ENCODE data around the gene ROR2. TPM values are rescaled to one million over a fixed set of nuclear protein-coding genes. Genes with fewer than 3 reads are reported as not detected.

Gene ROR2
- total and polyA plus RNA-seq, 2 of the 13 experiments (the other 11 are each of a cell fraction or from before 2014, with no cell fraction given), result not detected

- H3K27me3 ChIP-seq (ENCODE audit: control insufficient read depth in 1 of 2, insufficient read depth in 2 of 2, low read length in 2 of 2), result peaks cover 0 to 18% of the 10 kb centered on the region in 2 experiments; a peak in 2 of 5 replicates
- H3K9ac ChIP-seq (ENCODE audit: insufficient read depth, low read depth, low read length), result no peak overlapping the region
- FAIRE-seq (no peak), DNase-seq (ENCODE audit: low spot score) (no peak), ATAC-seq (no peak)
- POLR2A ChIA-PET, result no interaction called here
- in situ Hi-C loops (cut with HindIII; ENCODE audit: extremely low pct_ligation_motif_present, low pct_unique_long_range_greater_than_20kb) (no loop called here), intact Hi-C loops (cut with micrococcal nuclease; ENCODE audit: unreplicated experiment) (no loop called here)
- CTCF ChIA-PET (ENCODE audit: low intra/inter-chr PET ratio, low total read pairs), result no interaction called here
- H3K79me2 ChIP-seq (ENCODE audit: insufficient read depth, low read length), result no peaks in the 10 kb centered on the region
- H3K4me2 ChIP-seq (ENCODE audit: low read depth, low read length), result no peak overlapping the region
- TF ChIP-seq, protein P1, sequence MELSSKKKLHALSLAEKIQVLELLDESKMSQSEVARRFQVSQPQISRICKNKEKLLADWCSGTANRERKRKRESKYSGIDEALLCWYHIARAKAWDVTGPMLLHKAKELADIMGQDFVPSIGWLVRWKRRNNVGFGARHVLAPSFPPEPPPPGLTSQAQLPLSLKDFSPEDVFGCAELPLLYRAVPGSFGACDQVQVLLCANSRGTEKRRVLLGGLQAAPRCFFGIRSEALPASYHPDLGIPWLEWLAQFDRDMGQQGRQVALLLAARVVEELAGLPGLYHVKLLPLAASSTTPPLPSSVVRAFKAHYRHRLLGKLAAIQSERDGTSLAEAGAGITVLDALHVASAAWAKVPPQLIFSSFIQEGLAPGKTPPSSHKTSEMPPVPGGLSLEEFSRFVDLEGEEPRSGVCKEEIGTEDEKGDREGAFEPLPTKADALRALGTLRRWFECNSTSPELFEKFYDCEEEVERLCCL (CRISPR knock-in tag; IDR thresholded peaks at IDR 0.05; ENCODE audit: borderline replicate concordance), result no peak
- TF ChIP-seq ZBED4 (CRISPR knock-in tag; IDR thresholded peaks at IDR 0.05; ENCODE audit: borderline replicate concordance), result no peak
- TF ChIP-seq IKZF1 (IDR thresholded peaks at IDR 0.05), result no peak
- TF ChIP-seq ZNF136 (CRISPR knock-in tag; IDR thresholded peaks at IDR 0.05; ENCODE audit: low read depth), result no peak
- no peak for TF ChIP-seq REXO4 (CRISPR knock-in tag; IDR thresholded peaks at IDR 0.05; ENCODE audit: borderline replicate concordance)
- TF ChIP-seq THAP8 (CRISPR knock-in tag; IDR thresholded peaks at IDR 0.05; ENCODE audit: borderline replicate concordance), result no peak
- TF ChIP-seq ZBTB20 (CRISPR knock-in tag; IDR thresholded peaks at IDR 0.05; ENCODE audit: borderline replicate concordance, low read depth), result no peak
- no peak for TF ChIP-seq CHD4 (IDR thresholded peaks at IDR 0.05; ENCODE audit: borderline replicate concordance, low read length)
- no peak for TF ChIP-seq ELF3 (CRISPR knock-in tag; IDR thresholded peaks at IDR 0.05)
- no peak for TF ChIP-seq TSC22D2 (CRISPR knock-in tag; IDR thresholded peaks at IDR 0.05; ENCODE audit: borderline replicate concordance)
- no peak for TF ChIP-seq HDAC2 (CRISPR knock-in tag; IDR thresholded peaks at IDR 0.05)
- TF ChIP-seq KAT7 (CRISPR knock-in tag; IDR thresholded peaks at IDR 0.05; ENCODE audit: borderline replicate concordance), result no peak
- no peak for TF ChIP-seq KLF15 (CRISPR knock-in tag; IDR thresholded peaks at IDR 0.05; ENCODE audit: borderline replicate concordance)
- H3K4me3 ChIP-seq (replicated peaks in 1 of 3; ENCODE audit: insufficient read depth in 1 of 3, low read depth in 2 of 3, low read length in 3 of 3), result no peak overlapping the region
- BruUV-seq (replicated peaks), result no TSS peak
- H3K27ac ChIP-seq (ENCODE audit: extremely low read length, insufficient read depth, low read length), result no peak overlapping the region
- H2AFZ ChIP-seq (ENCODE audit: low read length), result no peak overlapping the region
- H4K20me1 ChIP-seq (ENCODE audit: insufficient read depth, low read length), result 0 out of 2 replicates have a peak, but pooled peaks cover 4% of the 10 kb centered on the region
- WGBS (ENCODE audit: low lambda C conversion rate), result 6% methylated on average over 6 of the region's 6 CpGs
- H3K36me3 ChIP-seq (replicated peaks in 1 of 2; ENCODE audit: control insufficient read depth in 1 of 2, insufficient read depth in 2 of 2, low read length in 2 of 2), result no peaks in the 10 kb centered on the region
- H3K4me1 ChIP-seq (ENCODE audit: insufficient read depth, low read length), result no peaks in the 10 kb centered on the region
- H3K9me3 ChIP-seq (ENCODE audit: low read length), result no peaks in the 10 kb centered on the region
These were observed 372.4 kb downstream of the ROR2 start for GRCh38 chr9:91577633-91578061.
